Glutamatergic neuron (in vitro differentiated cells): ENCODE measurements around the gene SOX5. TPM values are rescaled to one million over a fixed set of nuclear protein-coding genes. Genes with fewer than 3 reads are reported as not detected.

ENCODE experiments used
- DNase-seq: peaks from one replicate; pipeline ENCODE4 v3.0.0; 2022
- H3K27ac Mint-ChIP-seq: one replicate; pipeline ENCODE4 v1.8.0; 2020; ENCODE audit warnings: mild to moderate bottlenecking, mixed read lengths, inconsistent platforms; ENCODE audit not compliant: unreplicated experiment
- H3K27me3 Mint-ChIP-seq: one replicate; pipeline ENCODE4 v1.8.0; 2020; ENCODE audit warnings: mild to moderate bottlenecking, moderate library complexity, mixed read lengths, inconsistent platforms; ENCODE audit not compliant: unreplicated experiment
- H3K36me3 Mint-ChIP-seq: one replicate; pipeline ENCODE4 v1.8.0; 2020; ENCODE audit warnings: mild to moderate bottlenecking, mixed read lengths, inconsistent platforms; ENCODE audit not compliant: unreplicated experiment
- H3K4me1 Mint-ChIP-seq: one replicate; pipeline ENCODE4 v1.8.0; 2020; ENCODE audit warnings: mild to moderate bottlenecking, low read depth, mixed read lengths, inconsistent platforms; ENCODE audit not compliant: unreplicated experiment
- H3K4me3 Mint-ChIP-seq: one replicate; pipeline ENCODE4 v1.8.0; 2020; ENCODE audit warnings: mild to moderate bottlenecking, mixed read lengths, inconsistent platforms; ENCODE audit not compliant: unreplicated experiment
- H3K9me3 Mint-ChIP-seq: one replicate; pipeline ENCODE4 v1.8.0; 2020; ENCODE audit warnings: mild to moderate bottlenecking, moderate library complexity, mixed read lengths, inconsistent platforms; ENCODE audit not compliant: unreplicated experiment
- CTCF ChIP-seq: fragments of 200-600 bp; sonication (generic); IDR thresholded peaks from one replicate; pipeline ENCODE4 v1.5.0; 2021; ENCODE audit not compliant: partially characterized antibody, unreplicated experiment
- total RNA-seq: library from RNA; stranded (reverse); fragmentation: NEBNext Ultra II Directional; extraction: Animal tissue kit (Norgen Biotek cat#: 25700); gene quantifications from one replicate; pipeline ENCODE4 v1.2.1, GENCODE V29; 2021; ENCODE audit not compliant: unreplicated experiment

The SOX5 gene
- total RNA-seq, 1 donor from 2014 or later, result 118 TPM

- H3K27ac Mint-ChIP-seq, result no peak overlapping the region
- TF ChIP-seq CTCF, result no peak
- peaks cover 3% of the 10 kb centered on the region for H3K9me3 Mint-ChIP-seq
- no peak overlapping the region for H3K4me3 Mint-ChIP-seq
- H3K27me3 Mint-ChIP-seq, result no peaks in the 10 kb centered on the region
- no peak for DNase-seq
- peaks cover 16% of the 10 kb centered on the region for H3K4me1 Mint-ChIP-seq
- peaks cover 5% of the 10 kb centered on the region for H3K36me3 Mint-ChIP-seq
These were observed 132.1 kb downstream of the SOX5 start for GRCh38 chr12:23817345-23817744.

GRCh38 chr12:23816394-23816851 lies 133.0 kb downstream of the SOX5 start:
- no peaks in the 10 kb centered on the region for H3K27me3 Mint-ChIP-seq
- H3K36me3 Mint-ChIP-seq, result peaks cover 4% of the 10 kb centered on the region
- no peak for TF ChIP-seq CTCF
- no peak for DNase-seq
- H3K27ac Mint-ChIP-seq, result no peak overlapping the region
- peaks cover 22% of the 10 kb centered on the region for H3K4me1 Mint-ChIP-seq
- H3K9me3 Mint-ChIP-seq, result peaks cover 3% of the 10 kb centered on the region
- H3K4me3 Mint-ChIP-seq, result no peak overlapping the region

- Mint-ChIP-seq H3K9me3 (peaks cover 2% of the 10 kb centered on the region), H3K4me3 (no peak overlapping the region), H3K4me1 (peaks cover 25% of the 10 kb centered on the region), H3K27me3 (no peaks in the 10 kb centered on the region), H3K27ac (no peak overlapping the region), H3K36me3 (no peaks in the 10 kb centered on the region)
- TF ChIP-seq CTCF, result no peak
- DNase-seq, result no peak
These were observed 133.7 kb downstream of the SOX5 start for GRCh38 chr12:23815810-23816209.

GRCh38 chr12:23813206-23813605 lies 136.3 kb downstream of the SOX5 start:
- DNase-seq, result no peak
- no peak for TF ChIP-seq CTCF
- H3K4me3 Mint-ChIP-seq, result no peak overlapping the region
- H3K27me3 Mint-ChIP-seq, result no peaks in the 10 kb centered on the region
- peak overlapping the region; percentile 34 for H3K27ac Mint-ChIP-seq
- H3K9me3 Mint-ChIP-seq, result peaks cover 6% of the 10 kb centered on the region
- peaks cover 41% of the 10 kb centered on the region for H3K4me1 Mint-ChIP-seq
- no peaks in the 10 kb centered on the region for H3K36me3 Mint-ChIP-seq

- Mint-ChIP-seq H3K27ac (peak overlapping the region; percentile 83), H3K9me3 (peaks cover 4% of the 10 kb centered on the region), H3K4me3 (peak overlapping the region; percentile 7), H3K27me3 (no peaks in the 10 kb centered on the region), H3K4me1 (peaks cover 42% of the 10 kb centered on the region), H3K36me3 (no peaks in the 10 kb centered on the region)
- no peak for DNase-seq
- TF ChIP-seq CTCF, result no peak
These were observed 139.1 kb downstream of the SOX5 start for GRCh38 chr12:23810329-23810902.
